Esophagus muscularis mucosa (tissue), 4 donors: ENCODE data around the gene ISG20L2. TPM values are rescaled to one million over a fixed set of nuclear protein-coding genes. Genes with fewer than 3 reads are reported as not detected.

Experiments
- DNase-seq: peaks from one replicate; pipeline ENCODE4 v3.0.0-alpha.2; 2017; ENCODE audit errors: extremely low spot score
- H3K27ac ChIP-seq, 4 donors: fragments of 200-600 bp; sonication (generic); replicated peaks in 1 of 4; 1 replicate in 3 of 4; 2 replicates in 1 of 4; pipeline ENCODE4 v1.5.1; 2016 to 2019; ENCODE audit warnings: mild to moderate bottlenecking in 1 of 4
- H3K27me3 ChIP-seq, 4 donors: fragments of 200-600 bp; sonication (generic); one replicate each; pipeline versions ENCODE4 v1.5.1 to v1.6.0; 2016 to 2019
- H3K36me3 ChIP-seq, 4 donors: fragments of 200-600 bp; sonication (generic); one replicate each; pipeline ENCODE4 v1.5.1; 2016 to 2019
- H3K4me1 ChIP-seq, 4 donors: fragments of 200-600 bp; sonication (generic); one replicate each; pipeline ENCODE4 v1.5.1; 2016 to 2019
- H3K4me3 ChIP-seq, 4 donors: fragments of 200-600 bp; sonication (generic); 1 replicate in 2 of 4; 2 replicates in 2 of 4; pipeline ENCODE4 v1.5.1; 2016 to 2019; ENCODE audit warnings: mild to moderate bottlenecking in 4 of 4, moderate library complexity in 1 of 4
- H3K9me3 ChIP-seq, 4 donors: fragments of 200-600 bp; sonication (generic); 1 replicate in 3 of 4; 2 replicates in 1 of 4; pipeline ENCODE4 v1.5.1; 2016 to 2019
- CTCF ChIP-seq, 3 experiments: fragments of 200-600 bp in 2 of 3; fragments of 450-650 bp in 1 of 3; sonication (generic) in 2 of 3; IDR thresholded peaks; one replicate each; pipeline ENCODE4 v1.5.1; 2017 to 2019; ENCODE audit warnings: antibody characterized with exemption in 3 of 3, mild to moderate bottlenecking in 2 of 3, moderate library complexity in 1 of 3
- EP300 ChIP-seq: sonication (generic); formaldehyde crosslinking; IDR thresholded peaks from one replicate; pipeline ENCODE4 v1.6.1; 2017; ENCODE audit warnings: antibody characterized with exemption
- POLR2A ChIP-seq: fragments of 450-650 bp; IDR thresholded peaks from one replicate; pipeline ENCODE4 v1.6.1; 2017; ENCODE audit warnings: antibody characterized with exemption, moderate library complexity, mild to moderate bottlenecking, low read depth
- POLR2AphosphoS5 ChIP-seq, 2 donors: sonication (generic); formaldehyde crosslinking; IDR thresholded peaks; one replicate each; pipeline ENCODE4 v1.6.1; 2017; ENCODE audit warnings: antibody characterized with exemption in 2 of 2
- WGBS: methylation state at CpG from one replicate; pipeline ENCODE4 v1.1.5; 2018; 5-methylcytosine and 5-hydroxymethylcytosine counted together
- intact Hi-C: fragments of 100-400 bp; cut with DNase I; formaldehyde crosslinking; loops from one replicate; pipeline ENCODE4 v1.15.1; 2023
- total RNA-seq, 4 donors: library from RNA; depleted of rRNA; stranded (reverse); fragments of >200 nt; gene quantifications; one replicate each; pipeline versions ENCODE4 v1.1.0 to v1.2.1, GENCODE V29; 2016

The ISG20L2 gene
- total RNA-seq, 4 donors from 2014 or later = 16.2 to 20.0 (median 19.0) TPM

- peak within 1 kb of the TSS; percentile 60 to 72 (median 66) for H3K4me3 ChIP-seq
- no peaks in the 10 kb centered on the region for H3K9me3 ChIP-seq
- H3K4me1 ChIP-seq = peaks cover 23 to 44% (median 37%) of the 10 kb centered on the region in 4 donors
- under 1% methylated on average over 33 of the region's 38 CpGs for WGBS
- TF ChIP-seq CTCF (IDR thresholded peaks at IDR 0.05) = no peak
- TF ChIP-seq POLR2AphosphoS5 (IDR thresholded peaks at IDR 0.05) = peak; percentile 80 to 98
- no peak for TF ChIP-seq EP300
- peak within 1 kb of the TSS; percentile 80 to 88 (median 85) for H3K27ac ChIP-seq
- peaks cover 14 to 62% (median 55%) of the 10 kb centered on the region in 4 donors for H3K36me3 ChIP-seq
- peak; percentile 99 for DNase-seq
- intact Hi-C loops = loop anchor here (1.0 kb wide), 1 partner anchor 12 kb away; no protein-coding TSS in a partner anchor
- H3K27me3 ChIP-seq = no peaks in the 10 kb centered on the region
Observed at GRCh38 chr1:156740741-156741480, 12.3 kb upstream of the ISG20L2 start, which contains the start of gene MRPL24. TSS of gene MRPL24 (minus strand) at chr1:156741088. CDS start at chr1:156738704, 2,384 bp downstream.

GRCh38 chr1:156740237-156740740, 11.7 kb upstream of the ISG20L2 start:
- intact Hi-C loops = loop anchor here (1.0 kb wide), 1 partner anchor 11 kb away; no protein-coding TSS in a partner anchor
- DNase-seq = no peak
- peak overlapping the region; percentile 60 to 72 (median 66) for H3K4me3 ChIP-seq
- H3K27me3 ChIP-seq = no peaks in the 10 kb centered on the region
- peak overlapping the region; percentile 52 to 88 (median 74) for H3K27ac ChIP-seq
- no peaks in the 10 kb centered on the region for H3K9me3 ChIP-seq
- no peak for TF ChIP-seq CTCF (IDR thresholded peaks at IDR 0.05)
- no peak for TF ChIP-seq POLR2AphosphoS5 (IDR thresholded peaks at IDR 0.05)
- WGBS = 23% methylated on average over 7 of the region's 7 CpGs
- H3K4me1 ChIP-seq = peaks cover 17 to 38% (median 30%) of the 10 kb centered on the region in 4 donors
- peaks cover 14 to 66% (median 58%) of the 10 kb centered on the region in 4 donors for H3K36me3 ChIP-seq

GRCh38 chr1:156738916-156739315, 10.3 kb upstream of the ISG20L2 start:
- no peak for DNase-seq
- H3K27me3 ChIP-seq = no peaks in the 10 kb centered on the region
- TF ChIP-seq POLR2AphosphoS5 (IDR thresholded peaks at IDR 0.05) = no peak
- no peak for TF ChIP-seq EP300
- no peak for TF ChIP-seq POLR2A
- TF ChIP-seq CTCF (IDR thresholded peaks at IDR 0.05) = no peak
- H3K36me3 ChIP-seq = peaks cover 16 to 66% (median 51%) of the 10 kb centered on the region in 4 donors
- intact Hi-C loops = no loop called here
- WGBS = 82% methylated on average over 2 of the region's 2 CpGs
- H3K27ac ChIP-seq = no peak overlapping the region
- peaks cover 11 to 27% (median 21%) of the 10 kb centered on the region in 4 donors for H3K4me1 ChIP-seq
- H3K9me3 ChIP-seq = no peaks in the 10 kb centered on the region
- H3K4me3 ChIP-seq = no peak overlapping the region

- DNase-seq = no peak
- no peak overlapping the region for H3K27ac ChIP-seq
- no peak overlapping the region for H3K4me3 ChIP-seq
- no peaks in the 10 kb centered on the region for H3K27me3 ChIP-seq
- 95% methylated on average over 10 of the region's 10 CpGs for WGBS
- H3K4me1 ChIP-seq = peaks cover 11 to 27% (median 21%) of the 10 kb centered on the region in 4 donors
- H3K9me3 ChIP-seq = no peaks in the 10 kb centered on the region
- peaks cover 16 to 66% (median 51%) of the 10 kb centered on the region in 4 donors for H3K36me3 ChIP-seq
- intact Hi-C loops = no loop called here
- TF ChIP-seq POLR2AphosphoS5 (IDR thresholded peaks at IDR 0.05) (no peak), CTCF (IDR thresholded peaks at IDR 0.05) (no peak), EP300 (no peak), POLR2A (no peak)
Observed at GRCh38 chr1:156738407-156738806, 9.8 kb upstream of the ISG20L2 start.
